ENCODE data around the gene IL1RN. TPM values are rescaled to one million over a fixed set of nuclear protein-coding genes. Genes with fewer than 3 reads are reported as not detected.

Gene IL1RN
- total and polyA plus RNA-seq, 2 of the 4 experiments (the other 2 are of a cell fraction) = not detected

DNA sequence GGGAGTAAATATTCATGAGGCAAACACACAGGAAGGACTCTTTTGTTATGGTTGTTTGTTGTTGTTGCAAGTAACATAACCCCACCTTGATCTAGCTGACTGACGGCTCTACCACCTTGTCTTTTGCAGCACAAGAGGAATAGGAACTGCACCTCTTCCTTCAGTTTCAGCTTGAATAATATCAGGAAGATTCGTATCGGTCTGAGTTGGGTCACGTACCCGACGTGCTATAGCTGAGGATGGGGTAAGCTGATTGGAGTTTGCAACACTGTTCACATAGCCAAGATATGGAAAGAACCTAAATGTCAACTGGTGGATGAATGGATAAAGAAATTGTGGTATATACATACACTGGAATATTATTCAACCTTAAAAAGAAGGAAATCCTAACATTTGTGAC lies 14.5 kb upstream of the IL1RN start:
- no peak overlapping the region for H2BK15ac ChIP-seq (ENCODE audit: low read depth, low read length)
- no peak overlapping the region for H3K4me3 ChIP-seq (ENCODE audit: insufficient read depth, low read depth, low read length)
- in situ Hi-C loops (cut with MboI; ENCODE audit: low sequenced_read_pairs) = no loop called here
- H4K91ac ChIP-seq (ENCODE audit: insufficient read depth, low read depth, low read length) = no peak overlapping the region
- intact Hi-C loops (cut with micrococcal nuclease) = no loop called here
- BruUV-seq (replicated peaks) = no TSS peak
- H2AK5ac ChIP-seq (ENCODE audit: low read depth, low read length) = no peak overlapping the region
- no peak overlapping the region for H4K5ac ChIP-seq (ENCODE audit: low read depth, low read length)
- ATAC-seq (ENCODE audit: low read depth) (no peak), DNase-seq (no peak)
- no peak overlapping the region for H2BK5ac ChIP-seq (ENCODE audit: low read depth, low read length, poor library complexity, severe bottlenecking)
- no peak overlapping the region for H3K18ac ChIP-seq (ENCODE audit: low read depth, low read length)
- H4K8ac ChIP-seq (ENCODE audit: low read depth in 2 of 2, low read length in 2 of 2) = no peak overlapping the region
- no peak overlapping the region for H3K4ac ChIP-seq (ENCODE audit: low read depth, low read length)
- H3K4me1 ChIP-seq (ENCODE audit: control insufficient read depth, insufficient read depth, low read length) = no peaks in the 10 kb centered on the region
- H3K9me1 ChIP-seq (ENCODE audit: insufficient read depth, low read length) = no peaks in the 10 kb centered on the region
- POLR2A ChIA-PET (ENCODE audit: unreplicated experiment) = no interaction called here
- H3K9me3 ChIP-seq (ENCODE audit: control insufficient read depth, insufficient read depth, low read length) = no peaks in the 10 kb centered on the region
- H3K56ac ChIP-seq (ENCODE audit: extremely low read depth, insufficient read depth, low read length) = no peak overlapping the region
- H2AK9ac ChIP-seq (replicated peaks; ENCODE audit: low read depth, low read length, poor library complexity) = no peak overlapping the region
- CTCF ChIA-PET = no interaction called here
- no peaks in the 10 kb centered on the region for H3K79me1 ChIP-seq (ENCODE audit: low read depth in 1 of 2, low read length in 2 of 2)
- H4K20me1 ChIP-seq (ENCODE audit: insufficient read depth, low read length) = no peaks in the 10 kb centered on the region
- WGBS, 2 experiments (ENCODE audit: extremely low coverage in 2 of 2, insufficient read length in 1 of 2) = no CpG with 5 or more reads among the region's 6 CpGs
- H2AFZ ChIP-seq (replicated peaks; ENCODE audit: low read length, poor library complexity) = no peak overlapping the region
- no peak overlapping the region for H3K4me2 ChIP-seq (ENCODE audit: low read depth, low read length)
- TF ChIP-seq, protein P1, sequence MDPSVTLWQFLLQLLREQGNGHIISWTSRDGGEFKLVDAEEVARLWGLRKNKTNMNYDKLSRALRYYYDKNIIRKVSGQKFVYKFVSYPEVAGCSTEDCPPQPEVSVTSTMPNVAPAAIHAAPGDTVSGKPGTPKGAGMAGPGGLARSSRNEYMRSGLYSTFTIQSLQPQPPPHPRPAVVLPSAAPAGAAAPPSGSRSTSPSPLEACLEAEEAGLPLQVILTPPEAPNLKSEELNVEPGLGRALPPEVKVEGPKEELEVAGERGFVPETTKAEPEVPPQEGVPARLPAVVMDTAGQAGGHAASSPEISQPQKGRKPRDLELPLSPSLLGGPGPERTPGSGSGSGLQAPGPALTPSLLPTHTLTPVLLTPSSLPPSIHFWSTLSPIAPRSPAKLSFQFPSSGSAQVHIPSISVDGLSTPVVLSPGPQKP (IDR thresholded peaks at IDR 0.05; ENCODE audit: borderline replicate concordance, low read depth, low read length) = no peak
- no peak for TF ChIP-seq RCOR1 (IDR thresholded peaks at IDR 0.05; ENCODE audit: insufficient replicate concordance, low read length)
- H3K27me3 ChIP-seq (ENCODE audit: control insufficient read depth, insufficient read depth, low read length) = peaks cover 10% of the 10 kb centered on the region; the same call in 1 of the 2 replicates
- H3K27ac ChIP-seq (ENCODE audit: insufficient read depth, low read length) = no peak overlapping the region
- dilution Hi-C loops (cut with HindIII; ENCODE audit: low sequenced_read_pairs, unreplicated experiment) = no loop called here
- no peak overlapping the region for H3K9ac ChIP-seq (ENCODE audit: low read depth, low read length)
- no peaks in the 10 kb centered on the region for H3K36me3 ChIP-seq (ENCODE audit: control insufficient read depth, insufficient read depth, low read length)
- no peak overlapping the region for H2BK120ac ChIP-seq (ENCODE audit: low read depth, low read length)
- H3K14ac ChIP-seq (replicated peaks; ENCODE audit: low read depth, low read length) = no peak overlapping the region
- no peak overlapping the region for H2BK20ac ChIP-seq (ENCODE audit: low read depth, low read length)
- no peak overlapping the region for H3K23ac ChIP-seq (ENCODE audit: low read depth, low read length)

All from IMR-90 (cell line).